Panc1 (cell line): ENCODE results near the gene CHST11.

Experiments
- CTCF ChIP-seq: fragments of 450-650 bp; IDR thresholded peaks from 2 replicates; pipeline ENCODE4 v1.5.1; 2017; ENCODE audit warnings: mild to moderate bottlenecking
- POLR2AphosphoS5 ChIP-seq: IDR thresholded peaks from 2 replicates; pipeline ENCODE4 v1.6.1; 2012; ENCODE audit warnings: mild to moderate bottlenecking, low read depth, low read length, moderate library complexity
- REST ChIP-seq, 2 experiments: IDR thresholded peaks; 2 replicates each; pipeline ENCODE4 v1.6.1; 2011 to 2012; ENCODE audit warnings: low read depth in 2 of 2, control low read depth in 1 of 2, low read length in 1 of 2, mild to moderate bottlenecking in 1 of 2, moderate library complexity in 1 of 2; ENCODE audit not compliant: insufficient read depth in 1 of 2
- SIN3A ChIP-seq: IDR thresholded peaks from 2 replicates; pipeline ENCODE4 v1.6.1; 2012; ENCODE audit warnings: low read depth, mild to moderate bottlenecking, low read length, moderate library complexity, borderline replicate concordance; ENCODE audit not compliant: insufficient read depth
- TCF7L2 ChIP-seq: IDR thresholded peaks from 2 replicates; pipeline ENCODE4 v1.6.1; 2011; ENCODE audit warnings: mild to moderate bottlenecking, low read depth, low read length, inconsistent platforms

GRCh38 chr12:104414581-104415341 is 42.0 kb upstream of the CHST11 start:
- no peak for TF ChIP-seq CTCF
- no peak for TF ChIP-seq TCF7L2
- TF ChIP-seq POLR2AphosphoS5: no peak
- no peak for TF ChIP-seq REST (IDR thresholded peaks at IDR 0.05; ENCODE audit: insufficient read depth in 1 of 2, low read depth in 2 of 2, low read length in 1 of 2)
- no peak for TF ChIP-seq SIN3A
